H1 (cell line): ENCODE measurements around the gene SLX4. TPM values are rescaled to one million over a fixed set of nuclear protein-coding genes. Genes with fewer than 3 reads are reported as not detected.
A peak's percentile ranks its signal among the peaks of the same experiment; 100 is the strongest.

ENCODE experiments used
- CTCF ChIA-PET: fragments of 300-600 bp; sonication (Branson Sonifier 250); formaldehyde crosslinking; loops from one replicate; lab custom pipeline; 2021; ENCODE audit not compliant: partially characterized antibody; lab: Charles Lee
- POLR2A ChIA-PET: fragments of 300-600 bp; sonication (Branson Sonifier 250); formaldehyde crosslinking; loops from one replicate; lab custom pipeline; 2021; ENCODE audit warnings: inconsistent platforms; ENCODE audit not compliant: partially characterized antibody; lab: Charles Lee
- DNase-seq, 2 experiments: peaks; one replicate each; pipeline versions ENCODE4 v3.0.0 to v3.0.0-alpha.2; 2010 to 2022; ENCODE audit warnings: low spot score in 2 of 2, low read depth in 1 of 2, mixed read lengths in 1 of 2
- FAIRE-seq: peaks from 2 replicates; lab custom pipeline; 2011; peaks lifted over from hg19 to GRCh38; lab: Jason Lieb, UNC
- H2AFZ ChIP-seq: 2 replicates; pipeline ENCODE4 v1.8.1; 2012; ENCODE audit warnings: low read length, inconsistent platforms
- H2AK5ac ChIP-seq: 2 replicates; pipeline ENCODE4 v1.6.1; 2013; ENCODE audit warnings: low read depth, low read length
- H2BK120ac ChIP-seq: replicated peaks from 2 replicates; pipeline ENCODE3; 2013; ENCODE audit warnings: low read depth, low read length, inconsistent platforms
- H2BK12ac ChIP-seq: 2 replicates; pipeline ENCODE4 v1.6.1; 2013; ENCODE audit warnings: low read depth, low read length
- H2BK15ac ChIP-seq: 2 replicates; pipeline ENCODE4 v1.6.1; 2013; ENCODE audit warnings: low read length
- H2BK20ac ChIP-seq: 2 replicates; pipeline ENCODE4 v1.6.1; 2013; ENCODE audit warnings: low read length
- H2BK5ac ChIP-seq: 2 replicates; pipeline ENCODE4 v1.6.1; 2013; ENCODE audit warnings: low read depth, low read length
- H3K14ac ChIP-seq: 2 replicates; pipeline ENCODE4 v1.6.1; 2013; ENCODE audit warnings: inconsistent platforms; ENCODE audit not compliant: insufficient read length
- H3K18ac ChIP-seq: 2 replicates; pipeline ENCODE4 v1.6.1; 2013; ENCODE audit warnings: low read length; ENCODE audit errors: extremely low read depth
- H3K23ac ChIP-seq: 2 replicates; pipeline ENCODE4 v1.6.1; 2013; ENCODE audit warnings: inconsistent platforms; ENCODE audit not compliant: insufficient read length
- H3K23me2 ChIP-seq: 2 replicates; pipeline ENCODE4 v1.6.1; 2013; ENCODE audit warnings: low read depth, low read length
- H3K27ac ChIP-seq: 2 replicates; pipeline ENCODE4 v1.6.1; 2011; ENCODE audit warnings: low read depth, low read length, inconsistent platforms
- H3K27me3 ChIP-seq, 4 experiments: replicated peaks in 1 of 4; 1 replicate in 1 of 4; 2 replicates in 3 of 4; pipeline versions ENCODE4 v1.6.1 to v1.8.1; 2011 to 2013; ENCODE audit warnings: low read length in 3 of 4, mild to moderate bottlenecking in 3 of 4, inconsistent platforms in 2 of 4, mixed read lengths in 2 of 4, moderate library complexity in 1 of 4; ENCODE audit not compliant: control insufficient read depth in 3 of 4, insufficient read depth in 3 of 4; ENCODE audit errors: extremely low read depth in 1 of 4
- H3K36me3 ChIP-seq, 4 experiments: 2 replicates each; pipeline versions ENCODE4 v1.6.1 to v1.8.1; 2011 to 2013; ENCODE audit warnings: mild to moderate bottlenecking in 4 of 4, low read length in 3 of 4, moderate library complexity in 2 of 4, control low read depth in 1 of 4, inconsistent platforms in 1 of 4; ENCODE audit not compliant: insufficient read depth in 4 of 4, control insufficient read depth in 2 of 4
- H3K4ac ChIP-seq: replicated peaks from 2 replicates; pipeline ENCODE3; 2013; ENCODE audit warnings: low read length, low read depth, mixed read lengths, inconsistent platforms; ENCODE audit not compliant: insufficient read length
- H3K4me1 ChIP-seq, 4 experiments: replicated peaks in 1 of 4; 1 replicate in 1 of 4; 2 replicates in 3 of 4; pipeline versions ENCODE4 v1.6.1 to v1.8.1; 2011 to 2013; ENCODE audit warnings: low read length in 3 of 4, inconsistent platforms in 2 of 4, mixed read lengths in 1 of 4; ENCODE audit not compliant: insufficient read depth in 4 of 4, control insufficient read depth in 3 of 4
- H3K4me2 ChIP-seq, 2 experiments: 2 replicates each; pipeline versions ENCODE4 v1.6.1 to v1.8.1; 2011 to 2013; ENCODE audit warnings: low read depth in 2 of 2, low read length in 2 of 2, control low read depth in 1 of 2, inconsistent platforms in 1 of 2, mild to moderate bottlenecking in 1 of 2; ENCODE audit not compliant: insufficient read depth in 1 of 2
- H3K4me3 ChIP-seq, 4 experiments: fragments of 200-600, 300-600 bp in 1 of 4; sonication (generic), shearing (Covaris generic), sonication (Bioruptor Twin) in 1 of 4; 2 replicates each; pipeline versions ENCODE4 v1.5.1 to v1.8.1; 2011 to 2016; ENCODE audit warnings: low read length in 4 of 4, low read depth in 3 of 4, control low read depth in 2 of 4, inconsistent platforms in 2 of 4, mild to moderate bottlenecking in 2 of 4, mixed read lengths in 1 of 4, moderate library complexity in 1 of 4; ENCODE audit not compliant: insufficient read depth in 2 of 4; ENCODE audit errors: extremely low read depth in 1 of 4
- H3K56ac ChIP-seq: replicated peaks from 2 replicates; pipeline ENCODE3; 2013; ENCODE audit warnings: low read depth, mild to moderate bottlenecking, mixed read lengths, low read length, inconsistent platforms; ENCODE audit not compliant: insufficient read length
- H3K79me1 ChIP-seq: 2 replicates; pipeline ENCODE4 v1.6.1; 2013; ENCODE audit warnings: low read depth, low read length, control low read depth
- H3K79me2 ChIP-seq, 2 experiments: 2 replicates each; pipeline versions ENCODE4 v1.6.1 to v1.8.1; 2012 to 2013; ENCODE audit warnings: low read length in 2 of 2, mild to moderate bottlenecking in 2 of 2, inconsistent platforms in 1 of 2; ENCODE audit not compliant: insufficient read depth in 2 of 2, control insufficient read depth in 1 of 2
- H3K9ac ChIP-seq, 4 experiments: replicated peaks in 1 of 4; 1 replicate in 1 of 4; 2 replicates in 3 of 4; pipeline versions ENCODE4 v1.6.1 to v1.8.1; 2011 to 2013; ENCODE audit warnings: low read depth in 3 of 4, low read length in 3 of 4, control low read depth in 2 of 4, mild to moderate bottlenecking in 2 of 4, moderate library complexity in 2 of 4, inconsistent platforms in 1 of 4; ENCODE audit errors: extremely low read depth in 1 of 4
- H3K9me3 ChIP-seq, 2 experiments: 2 replicates each; pipeline versions ENCODE4 v1.6.1 to v1.8.1; 2012 to 2013; ENCODE audit warnings: mild to moderate bottlenecking in 2 of 2, moderate library complexity in 2 of 2, control low read depth in 1 of 2, inconsistent platforms in 1 of 2, low read depth in 1 of 2, low read length in 1 of 2, mixed read lengths in 1 of 2; ENCODE audit not compliant: insufficient read depth in 2 of 2
- H4K20me1 ChIP-seq, 2 experiments: replicated peaks in 1 of 2; 2 replicates each; pipeline versions ENCODE3 to v1.8.1; 2011 to 2013; ENCODE audit warnings: inconsistent platforms in 2 of 2, low read length in 2 of 2, mild to moderate bottlenecking in 1 of 2; ENCODE audit not compliant: insufficient read depth in 2 of 2, control insufficient read depth in 1 of 2
- H4K5ac ChIP-seq: 2 replicates; pipeline ENCODE4 v1.6.1; 2013; ENCODE audit warnings: low read length, low read depth, mixed read lengths, inconsistent platforms; ENCODE audit not compliant: insufficient read length
- H4K8ac ChIP-seq: 2 replicates; pipeline ENCODE4 v1.8.0; 2013; ENCODE audit warnings: mild to moderate bottlenecking, moderate library complexity, low read length, inconsistent platforms; ENCODE audit not compliant: insufficient read depth; ENCODE audit errors: extremely low read depth
- H4K91ac ChIP-seq: replicated peaks from 2 replicates; pipeline ENCODE3; 2013; ENCODE audit warnings: low read length, mixed read lengths, inconsistent platforms; ENCODE audit not compliant: insufficient read length
- BACH1 ChIP-seq: IDR thresholded peaks from 2 replicates; pipeline ENCODE4 v1.6.1; 2012; ENCODE audit warnings: low read length, improper control_type of control experiment
- GTF2F1 ChIP-seq: IDR thresholded peaks from 2 replicates; pipeline ENCODE4 v1.6.1; 2012; ENCODE audit warnings: low read depth, low read length, improper control_type of control experiment, borderline replicate concordance
- POU5F1 ChIP-seq: IDR thresholded peaks from 2 replicates; pipeline ENCODE4 v1.6.1; 2011; ENCODE audit warnings: low read depth, mild to moderate bottlenecking, low read length, moderate library complexity
- RAD21 ChIP-seq, 2 experiments: IDR thresholded peaks in 1 of 2; conservative IDR thresholded peaks in 1 of 2; 2 replicates each; pipeline ENCODE4 v1.6.1; 2011; ENCODE audit warnings: low read depth in 2 of 2, low read length in 2 of 2, improper control_type of control experiment in 1 of 2, inconsistent platforms in 1 of 2, mild to moderate bottlenecking in 1 of 2, moderate library complexity in 1 of 2
- RFX5 ChIP-seq: IDR thresholded peaks from 2 replicates; pipeline ENCODE4 v1.6.1; 2011; ENCODE audit warnings: low read depth, low read length, improper control_type of control experiment, borderline replicate concordance
- WGBS, 2 experiments: shearing (Covaris generic) in 1 of 2; methylation state at CpG; one replicate each; pipeline versions ENCODE4 v1.1.6 to v1.1.7; 2013 to 2015; ENCODE audit warnings: low lambda C conversion rate in 2 of 2, mixed read lengths in 2 of 2, inconsistent platforms in 1 of 2, low coverage in 1 of 2, missing lambda C conversion rate in 1 of 2; ENCODE audit not compliant: insufficient replicate concordance in 2 of 2, insufficient coverage in 1 of 2, insufficient read length in 1 of 2; ENCODE audit errors: extremely low coverage in 1 of 2, missing lambda C conversion rate in 1 of 2; 5-methylcytosine and 5-hydroxymethylcytosine counted together
- polyA plus RNA-seq, 7 experiments: library from polyadenylated mRNA; depleted of rRNA in 3 of 7; stranded (reverse) in 5 of 7; unstranded in 2 of 7; fragments of >200 nt in 5 of 7; fragments of 200-250 nt in 2 of 7; gene quantifications; 1 replicate in 5 of 7; 2 replicates in 1 of 7; 4 replicates in 1 of 7; pipeline versions ENCODE4 v1.2.1 to v1.2.3, GENCODE V29; 2011 to 2013; ENCODE audit warnings: missing spikeins in 2 of 7, mixed read lengths in 2 of 7
- total RNA-seq: library from RNA; stranded (reverse); fragmentation: NEBNext Ultra II Directional; extraction: Animal tissue kit (Norgen Biotek cat#: 25700); gene quantifications from 2 replicates; pipeline ENCODE4 v1.2.1, GENCODE V29; 2021
- TF ChIP-seq, protein P1 (sequence below): IDR thresholded peaks from 2 replicates; pipeline ENCODE4 v1.6.1; 2011; ENCODE audit warnings: low read depth, mild to moderate bottlenecking, low read length; ENCODE audit not compliant: insufficient read depth

SLX4 gene
- total and polyA plus RNA-seq, 2 of the 8 experiments (the other 6 are each of a cell fraction or from before 2014, with no cell fraction given), result 4.4 to 11.4 TPM

DNA sequence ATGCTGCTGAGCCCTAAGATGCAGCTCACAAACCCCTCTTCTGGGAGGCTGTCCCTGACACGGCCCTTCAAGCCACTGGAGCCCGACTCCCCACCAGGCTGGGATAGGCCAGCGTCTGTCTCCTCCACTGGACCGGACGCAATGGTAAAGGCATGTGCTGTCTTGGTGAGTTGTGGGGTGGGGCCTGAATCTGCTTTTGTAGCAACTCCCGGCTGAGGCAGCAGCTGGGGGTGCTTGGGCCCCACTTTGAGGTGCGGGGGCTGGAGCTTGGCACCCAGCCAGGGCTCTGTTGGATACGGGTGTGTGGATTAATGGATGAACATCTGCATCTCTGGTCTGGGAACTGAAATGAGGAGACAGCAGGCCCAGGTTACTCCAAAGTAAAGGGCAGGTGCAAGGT lies 30.7 kb downstream of the SLX4 start:
- H3K4ac ChIP-seq, result no peak overlapping the region
- H3K4me2 ChIP-seq, result no peak overlapping the region
- 93% methylated on average over 7 of the region's 8 CpGs; no CpG with 5 or more reads in 1 of the 2 experiments for WGBS, 2 experiments
- no peak overlapping the region for H2BK15ac ChIP-seq
- H3K4me3 ChIP-seq, result no peak overlapping the region
- peaks cover 0 to 10% (median 3%) of the 10 kb centered on the region in 4 experiments; a peak in 2 of 8 replicates for H3K36me3 ChIP-seq
- H3K79me2 ChIP-seq, result no peaks in the 10 kb centered on the region
- H4K8ac ChIP-seq, result no peak overlapping the region
- FAIRE-seq (no peak), DNase-seq (no peak)
- H2BK5ac ChIP-seq, result peak overlapping the region; percentile 60; the same call in 1 of the 2 replicates
- no peaks in the 10 kb centered on the region for H3K27me3 ChIP-seq
- no peak overlapping the region; a peak in 2 of 7 replicates for H3K9ac ChIP-seq
- H2AK5ac ChIP-seq, result no peak overlapping the region
- no peak overlapping the region for H2BK20ac ChIP-seq
- no peak overlapping the region for H2BK12ac ChIP-seq
- no peak overlapping the region for H3K18ac ChIP-seq
- no peak overlapping the region for H4K91ac ChIP-seq
- TF ChIP-seq, protein P1, sequence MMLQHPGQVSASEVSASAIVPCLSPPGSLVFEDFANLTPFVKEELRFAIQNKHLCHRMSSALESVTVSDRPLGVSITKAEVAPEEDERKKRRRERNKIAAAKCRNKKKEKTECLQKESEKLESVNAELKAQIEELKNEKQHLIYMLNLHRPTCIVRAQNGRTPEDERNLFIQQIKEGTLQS, result no peak
- TF ChIP-seq RAD21 (IDR thresholded peaks at IDR 0.05 in 1 of 2, conservative IDR thresholded peaks at IDR 0.05 in 1 of 2; ENCODE audit: low read depth in 2 of 2, low read length in 2 of 2), result no peak
- no peak for TF ChIP-seq POU5F1
- TF ChIP-seq GTF2F1, result no peak
- no peak for TF ChIP-seq BACH1
- no peak for TF ChIP-seq RFX5
- H2AFZ ChIP-seq, result no peak overlapping the region
- POLR2A ChIA-PET, result interaction anchor here (0.6 to 1.5 kb wide), 3 partner anchors 10 to 328 kb away, joined by 3 to 5 read pairs (median 3); no protein-coding TSS in a partner anchor
- CTCF ChIA-PET, result interaction anchor here (1.1 kb wide), 2 partner anchors 54 to 97 kb away, joined by 3 to 4 read pairs; no protein-coding TSS in a partner anchor
- H3K9me3 ChIP-seq, result no peaks in the 10 kb centered on the region
- H3K23me2 ChIP-seq, result no peaks in the 10 kb centered on the region; the same call in 1 of the 2 replicates
- H3K4me1 ChIP-seq, result peaks cover 0 to 9% (median 7%) of the 10 kb centered on the region in 4 experiments; a peak in 6 of 7 replicates
- no peaks in the 10 kb centered on the region for H3K79me1 ChIP-seq
- no peak overlapping the region for H2BK120ac ChIP-seq
- no peak overlapping the region for H3K23ac ChIP-seq
- H3K56ac ChIP-seq, result no peak overlapping the region
- H4K5ac ChIP-seq, result no peak overlapping the region
- no peak overlapping the region for H3K14ac ChIP-seq
- no peak overlapping the region for H3K27ac ChIP-seq
- H4K20me1 ChIP-seq, result peaks cover 0 to 2% of the 10 kb centered on the region in 2 experiments
